Muscle of back (tissue), 11 donors: Measurements from ENCODE around the gene TMEM165. TPM values are rescaled to one million over a fixed set of nuclear protein-coding genes. Genes with fewer than 3 reads are reported as not detected.
A peak's percentile ranks its signal among the peaks of the same experiment; 100 is the strongest.

ENCODE experiments used
- DNase-seq, 3 donors: peaks; one replicate each; pipeline versions ENCODE4 v3.0.0 to v3.0.0-alpha.2; 2013
- polyA plus RNA-seq, 10 donors: library from polyadenylated mRNA; unstranded; fragments of 120-200 nt; gene quantifications; one replicate each; pipeline ENCODE4 v1.2.1, GENCODE V29; 2013; ENCODE audit not compliant: insufficient read length in 10 of 10

The TMEM165 gene
- polyA plus RNA-seq, 10 donors = 38.1 to 64.1 (median 45.9) TPM

DNA sequence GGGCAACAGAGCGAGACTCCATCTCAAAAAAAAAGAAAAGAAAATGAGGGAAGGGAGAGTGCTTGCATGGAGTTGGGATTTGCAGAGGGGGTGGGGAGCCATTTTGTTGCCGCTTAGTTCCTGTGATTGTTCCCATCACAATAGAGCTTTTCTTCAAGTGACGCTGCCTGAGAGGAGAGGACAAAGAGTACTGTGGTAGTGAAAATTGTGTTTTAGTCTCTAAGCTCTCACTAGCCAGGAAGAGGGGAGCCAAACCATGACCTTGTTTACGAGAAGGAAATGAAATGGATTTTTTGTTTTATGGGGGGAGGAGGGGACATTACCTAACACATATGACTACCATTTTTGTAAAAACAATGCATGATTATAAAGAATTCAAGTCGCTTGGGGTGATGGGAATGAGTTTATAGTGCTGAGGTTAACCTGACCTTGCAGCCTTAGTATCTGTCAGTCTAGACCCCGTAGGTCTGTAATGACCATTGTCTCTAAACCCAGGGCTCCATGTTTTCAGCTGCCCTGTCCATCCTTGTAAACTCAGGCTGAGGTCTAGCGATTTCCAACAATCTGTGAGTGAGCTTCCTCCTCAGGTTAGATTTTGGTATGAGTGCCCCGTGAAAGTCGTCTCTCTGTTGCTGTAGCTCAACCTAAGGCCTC, 30.9 kb upstream of the TMEM165 start:
- DNase-seq = no peak

DNA sequence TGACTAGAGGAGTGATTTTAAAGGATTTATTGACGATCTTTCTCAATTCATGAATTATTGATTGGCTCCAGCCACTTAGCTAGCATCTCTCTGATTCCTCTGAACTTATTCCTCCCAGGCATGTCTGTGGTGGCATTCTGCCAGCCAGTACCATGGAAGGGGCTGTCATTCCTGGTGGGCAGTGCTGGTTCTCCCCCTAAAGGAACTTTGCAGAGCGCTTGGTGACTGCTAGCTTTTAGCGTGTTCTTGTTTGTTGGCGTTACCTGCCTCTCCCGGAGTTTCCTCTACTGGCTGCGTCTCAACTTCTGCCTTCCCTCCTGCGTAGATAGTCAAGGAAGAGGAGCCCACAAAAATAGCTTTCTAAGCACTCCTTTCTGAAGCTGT, 30.4 kb upstream of the TMEM165 start:
- no peak for DNase-seq

DNA sequence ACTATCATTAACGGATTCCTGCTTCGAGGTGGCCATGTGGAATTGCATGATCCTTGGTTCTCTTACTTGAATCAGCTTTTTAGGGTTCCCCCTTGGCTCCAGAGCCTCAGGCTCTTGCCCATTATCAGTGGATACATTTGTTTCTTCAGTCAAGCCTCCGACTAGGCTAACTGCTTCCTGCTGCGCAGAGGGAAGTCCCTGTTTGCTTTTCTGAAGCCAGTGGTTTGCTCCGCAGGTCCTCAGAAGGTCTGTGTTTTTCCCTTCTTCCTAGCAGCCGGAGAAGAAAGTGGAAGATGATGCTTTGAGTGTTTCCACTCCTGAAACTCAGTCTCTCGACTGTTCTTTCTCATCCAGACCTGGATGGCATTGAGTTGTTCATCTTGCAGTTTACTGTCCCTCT, 29.1 kb upstream of the TMEM165 start:
- no peak for DNase-seq

DNA sequence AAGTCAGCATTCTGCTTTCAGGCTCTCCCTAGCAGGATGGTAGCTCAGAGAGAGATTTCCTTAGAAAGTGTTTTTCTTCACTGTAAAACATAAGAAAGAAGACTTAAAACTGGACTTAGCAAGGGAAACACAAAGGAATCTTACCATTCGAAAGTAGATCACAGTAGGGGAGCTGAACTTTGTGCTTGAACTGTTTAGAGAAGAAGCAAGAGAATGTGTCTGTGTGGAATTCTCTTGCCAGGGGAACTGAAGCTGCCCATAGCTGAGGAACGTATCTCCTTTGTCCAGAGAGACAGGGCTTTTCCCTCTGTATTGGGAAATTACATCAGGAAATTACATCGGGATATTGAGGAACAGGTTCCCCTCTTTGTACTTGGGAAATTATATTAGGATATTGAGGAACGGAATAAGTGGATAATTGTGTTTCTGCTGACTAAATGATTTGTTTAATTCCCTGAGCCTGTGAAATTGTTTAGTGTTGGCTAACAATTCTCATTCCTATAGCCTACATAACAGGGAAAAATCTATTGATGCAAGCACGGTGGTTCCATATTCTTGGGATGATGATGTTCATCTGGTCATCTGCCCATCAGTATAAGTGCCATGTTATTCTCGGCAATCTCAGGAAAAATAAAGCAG, 28.6 kb upstream of the TMEM165 start:
- no peak for DNase-seq

DNA sequence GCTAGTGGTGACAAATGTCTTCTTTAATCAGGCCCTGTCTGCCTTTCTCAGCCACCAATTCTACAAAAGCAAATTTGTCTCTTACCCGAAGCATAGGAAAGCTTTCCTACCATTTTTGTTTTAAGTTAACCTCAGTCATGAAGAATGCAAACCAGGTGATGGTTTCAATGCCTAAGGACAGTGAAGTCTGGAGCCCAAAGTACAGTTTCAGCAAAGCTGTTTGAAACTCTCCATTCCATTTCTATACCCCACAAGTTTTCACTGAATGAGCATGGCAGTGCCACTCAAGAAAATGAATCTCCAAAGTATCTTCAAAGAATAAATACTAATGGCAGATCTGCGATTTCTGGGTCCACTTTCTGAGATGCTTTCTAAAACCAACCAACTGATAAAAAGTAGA, 25.8 kb upstream of the TMEM165 start:
- no peak for DNase-seq

DNA sequence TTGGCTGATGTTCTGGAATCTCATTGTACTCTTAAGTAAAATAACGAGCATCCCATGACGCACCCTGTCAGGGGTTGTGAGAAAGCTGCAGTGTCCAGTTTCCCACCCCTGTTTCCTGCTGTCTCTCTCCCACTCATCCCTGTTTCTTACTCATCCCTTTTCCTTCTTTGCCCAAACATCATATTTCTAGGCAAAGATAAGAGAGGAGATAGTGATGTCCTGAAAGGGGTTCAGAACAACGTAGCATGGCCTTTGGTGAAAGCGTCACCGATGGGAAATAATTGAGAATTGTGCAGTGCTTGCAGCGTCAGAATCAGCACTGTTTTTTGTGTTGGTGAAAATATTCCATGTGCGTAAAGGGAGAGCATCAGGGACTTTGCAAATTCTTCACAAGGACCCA, 23.5 kb upstream of the TMEM165 start:
- DNase-seq = no peak

DNA sequence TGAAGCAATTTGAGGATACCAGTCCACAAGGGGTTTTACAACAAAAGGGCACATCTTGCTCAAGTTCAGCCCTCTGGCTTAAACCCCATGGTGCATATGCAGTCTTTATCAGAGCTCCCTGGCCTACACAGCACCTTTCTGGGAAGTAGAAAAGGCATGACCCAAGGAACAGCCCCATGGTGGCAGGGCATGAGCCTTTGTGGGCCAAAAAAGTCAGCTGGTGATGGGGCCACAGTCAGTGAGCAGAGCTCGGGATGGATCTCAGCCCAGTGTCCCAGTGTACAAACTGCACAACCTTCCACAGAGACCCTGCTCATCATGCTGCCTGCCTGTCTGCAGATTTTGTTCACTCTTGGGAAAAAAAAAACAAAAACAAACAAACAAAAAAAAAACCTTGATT, 22.3 kb upstream of the TMEM165 start:
- no peak for DNase-seq

DNA sequence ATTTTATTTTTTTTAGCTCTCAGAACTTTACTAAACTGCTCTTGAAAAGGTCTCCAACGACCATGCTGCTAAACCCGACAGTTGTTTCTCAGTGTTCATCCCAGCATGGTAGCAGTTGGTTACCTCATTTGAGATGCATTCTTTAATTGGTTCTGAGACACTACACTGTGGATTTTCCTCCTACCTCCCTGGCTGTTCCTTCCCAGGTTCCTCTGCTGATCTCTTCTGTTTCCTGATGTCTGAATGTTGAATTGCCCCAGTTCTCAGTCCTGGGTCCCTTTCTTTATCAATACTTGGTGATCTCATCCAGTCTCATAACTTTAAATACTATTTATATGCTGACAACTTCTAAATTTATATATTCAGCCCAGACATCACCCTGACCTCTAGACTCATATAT, 19.1 kb upstream of the TMEM165 start:
- no peak for DNase-seq

DNA sequence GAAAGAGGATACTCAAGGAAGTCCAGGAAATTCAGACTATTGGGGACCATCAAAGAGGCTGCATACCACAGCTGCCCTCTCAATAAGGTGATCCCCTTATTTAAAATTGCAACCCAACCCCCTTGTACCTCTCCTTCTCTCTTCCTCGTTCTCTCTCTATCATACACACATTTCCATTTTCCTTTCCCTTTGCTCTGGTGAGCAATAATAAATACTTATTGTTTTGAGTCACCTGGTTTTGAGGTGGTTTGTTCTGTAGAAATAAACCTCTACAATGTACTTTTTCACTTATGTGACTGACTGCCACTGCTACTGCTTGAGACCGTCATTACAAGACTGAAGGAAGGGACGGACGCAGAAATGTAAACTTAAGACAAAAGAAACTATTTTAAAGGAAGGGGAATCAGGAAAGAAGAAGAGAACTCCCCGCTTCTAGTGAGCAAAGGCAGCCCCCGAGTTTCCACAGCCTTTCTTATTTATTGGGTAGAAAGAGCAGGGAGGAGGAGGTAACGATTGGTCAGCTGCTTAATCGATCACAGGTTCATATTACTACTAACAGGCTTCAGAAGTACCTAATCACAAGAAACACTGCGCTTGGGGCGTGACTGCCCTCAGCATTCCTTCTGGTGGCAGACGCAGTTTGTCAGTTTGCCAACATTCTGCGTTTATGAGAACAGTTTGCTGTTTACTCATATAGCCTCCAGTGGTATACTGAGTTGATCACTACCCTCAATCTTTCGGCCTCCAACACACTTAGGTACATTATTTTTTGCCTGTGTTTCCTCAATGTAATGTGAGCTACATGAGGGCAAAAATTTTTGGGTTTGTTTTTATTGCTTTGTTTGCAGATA, 16.9 kb upstream of the TMEM165 start:
- no peak for DNase-seq

DNA sequence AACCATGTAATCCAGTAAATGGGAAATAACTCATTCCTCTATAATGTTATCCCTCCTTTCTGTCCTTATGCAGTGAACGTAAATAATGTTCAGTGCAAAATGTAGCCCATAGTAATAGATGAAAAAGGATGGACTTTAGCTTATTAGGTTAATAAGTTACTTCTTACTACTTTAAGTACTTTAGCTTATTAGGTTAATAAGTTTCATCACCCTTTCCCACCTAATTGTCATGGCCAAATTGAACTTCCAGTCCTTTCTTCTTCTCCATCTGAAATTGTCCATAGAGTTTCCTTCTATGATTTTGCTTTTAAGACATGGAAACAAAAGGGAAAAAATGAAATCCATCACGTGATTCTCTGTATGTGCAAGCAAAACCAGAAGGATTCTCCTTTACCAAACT, 15.2 kb upstream of the TMEM165 start:
- DNase-seq = no peak

DNA sequence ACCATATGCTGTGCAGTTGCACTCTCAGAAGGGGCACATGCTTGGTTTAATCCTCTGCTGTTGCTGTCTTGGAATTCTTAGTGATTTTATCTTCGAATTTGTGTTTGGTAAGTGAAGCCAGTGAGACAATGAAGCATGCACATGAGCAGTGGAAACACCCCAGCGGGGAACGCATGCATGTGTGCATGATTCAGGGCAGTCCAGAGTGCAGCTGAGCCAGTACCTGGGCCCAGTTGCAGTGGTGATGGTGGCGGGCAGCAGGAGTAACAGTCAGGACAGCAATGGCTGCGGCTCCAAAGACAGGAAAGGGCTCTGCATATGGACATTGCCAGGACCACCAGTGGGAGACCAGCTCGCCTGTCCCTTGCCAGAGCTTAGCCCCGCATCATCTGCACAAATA, 14.3 kb upstream of the TMEM165 start:
- DNase-seq = no peak

DNA sequence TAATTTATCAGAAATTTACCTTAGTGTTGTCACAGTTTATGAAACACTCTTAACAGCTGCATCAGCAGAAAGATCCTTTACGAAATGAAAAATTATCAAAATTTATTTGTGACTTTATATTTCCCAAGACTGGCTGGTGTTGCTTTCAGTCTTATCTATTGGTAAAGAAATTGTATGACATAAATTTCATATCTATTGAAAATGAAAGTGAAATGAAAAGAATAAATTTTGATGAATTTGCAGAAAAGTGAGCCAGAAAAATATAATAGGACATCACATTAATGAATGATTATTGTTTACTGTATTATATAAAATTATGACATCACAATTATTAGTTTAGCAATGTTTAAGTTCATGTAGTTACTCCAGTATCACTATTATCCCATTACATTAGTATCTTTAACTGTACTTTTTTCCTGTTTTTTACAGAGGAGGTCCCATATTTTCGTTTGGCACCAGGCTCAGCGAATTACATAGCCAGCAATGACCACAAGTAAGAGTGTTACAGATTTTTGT, 13.2 kb upstream of the TMEM165 start:
- no peak for DNase-seq

DNA sequence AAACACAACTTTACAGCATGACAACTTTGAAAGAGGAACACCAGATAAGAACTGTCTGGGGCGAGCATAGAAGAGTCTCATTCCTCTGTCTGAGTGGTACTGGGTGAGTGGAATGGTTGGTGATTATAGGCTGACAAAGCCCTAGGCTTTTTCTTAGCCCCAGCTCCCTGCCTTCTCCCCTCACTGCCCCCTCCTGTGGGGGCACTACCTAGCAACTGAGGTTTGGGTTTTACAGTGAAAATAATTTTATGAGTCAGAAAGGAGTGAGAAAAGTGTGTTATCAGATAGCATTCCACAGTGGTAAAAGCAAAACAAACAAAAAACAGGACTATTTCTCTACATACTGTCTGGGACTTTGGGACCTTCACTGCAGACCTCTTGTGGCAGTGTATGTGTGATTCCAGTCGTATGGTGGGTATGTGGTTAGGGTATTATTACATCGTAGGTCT, 10.5 kb upstream of the TMEM165 start:
- no peak for DNase-seq

DNA sequence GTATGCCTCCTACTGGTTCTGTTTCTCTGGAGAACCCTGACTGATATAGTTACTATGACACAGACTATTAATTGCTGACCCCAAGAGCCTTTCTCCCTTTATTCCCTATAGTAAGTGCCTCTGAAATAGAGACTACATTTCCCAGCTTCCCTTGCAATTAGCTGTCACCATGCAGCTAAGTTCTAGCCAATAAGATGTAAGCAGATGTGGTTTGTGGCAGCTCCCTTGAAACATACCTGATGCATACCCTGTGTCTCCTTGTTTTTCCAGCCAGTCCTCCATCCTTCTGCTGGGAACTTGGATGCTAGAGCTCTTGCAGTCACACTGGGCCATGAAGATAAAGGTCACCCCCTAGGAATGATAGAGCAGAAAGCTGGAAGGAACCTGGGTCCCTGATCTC, 9.7 kb upstream of the TMEM165 start:
- DNase-seq = no peak

DNA sequence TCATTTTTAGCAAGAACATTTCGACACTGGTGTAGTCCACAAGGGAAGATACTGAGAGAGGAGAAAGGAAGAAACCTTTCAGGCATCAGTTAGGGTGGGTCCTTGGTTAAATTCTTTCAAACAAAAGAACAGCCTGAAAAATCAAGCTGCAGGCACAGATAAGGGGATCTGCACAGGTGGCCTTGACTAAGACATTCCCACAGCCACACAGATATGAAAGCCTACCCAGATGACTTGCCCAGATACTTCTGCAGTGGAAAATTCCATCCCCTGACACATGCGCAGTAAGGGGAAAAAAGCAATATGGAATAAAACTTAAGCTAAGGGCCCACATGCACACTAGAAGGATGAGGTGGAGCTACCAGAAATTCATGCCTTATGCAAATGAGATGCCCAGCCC, 8.9 kb upstream of the TMEM165 start:
- no peak for DNase-seq

DNA sequence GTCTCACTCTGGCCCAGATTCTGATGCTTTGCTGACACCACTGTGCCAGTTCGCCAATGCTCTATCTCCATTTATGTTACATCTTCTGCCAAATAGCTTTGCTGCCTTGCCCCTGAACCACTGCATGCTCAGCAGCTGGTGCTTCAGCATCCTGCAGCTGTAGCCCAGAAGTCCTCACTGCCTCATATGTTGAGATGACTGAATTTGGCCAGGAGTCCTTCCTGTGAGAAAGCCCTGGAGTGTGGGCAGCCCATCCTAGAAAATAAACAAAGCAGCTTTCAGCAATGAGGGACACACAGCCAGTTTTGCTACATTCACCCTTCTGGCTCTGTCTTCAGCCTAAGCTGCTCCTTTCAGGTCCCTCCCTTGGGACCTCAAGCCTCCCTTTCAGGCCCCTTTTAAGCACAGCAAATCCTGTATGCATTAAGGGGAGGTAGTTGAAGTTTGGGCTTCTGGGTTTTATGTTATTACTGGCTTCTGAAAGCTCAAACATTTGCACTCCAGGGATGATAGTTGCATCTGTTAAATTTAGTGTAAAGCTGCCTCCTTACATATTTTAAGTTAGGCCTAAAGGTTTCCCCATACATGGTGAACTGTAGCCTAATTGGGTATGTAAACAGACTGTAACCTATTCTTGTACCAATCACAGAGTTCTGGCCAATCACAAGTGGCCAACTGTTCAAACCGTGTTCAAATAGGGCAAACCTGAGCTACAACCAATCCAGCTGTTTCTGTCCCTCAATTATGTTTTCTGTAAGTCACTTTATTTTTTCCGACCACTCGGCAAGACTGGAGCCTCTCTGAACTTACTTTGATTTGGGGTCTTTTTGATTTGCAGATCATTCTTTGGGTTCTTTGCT, 2.1 kb upstream of the TMEM165 start:
- no peak for DNase-seq

DNA sequence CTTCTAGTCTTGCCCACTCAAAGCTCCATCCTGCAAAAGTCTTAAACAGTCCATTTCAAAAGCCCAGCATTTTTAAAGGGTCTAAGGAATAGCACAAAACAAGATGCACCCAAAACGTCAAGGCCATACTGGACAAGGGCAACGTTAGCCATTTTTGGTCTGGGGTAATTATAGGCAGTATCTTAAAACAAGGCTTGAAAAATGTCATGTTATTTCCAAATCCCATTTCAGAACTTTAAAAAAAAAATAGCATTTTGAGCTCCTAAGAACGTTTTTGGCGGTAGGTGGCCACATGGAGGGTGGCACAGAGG, 584 bp upstream of the TMEM165 start:
- no peak for DNase-seq

DNA sequence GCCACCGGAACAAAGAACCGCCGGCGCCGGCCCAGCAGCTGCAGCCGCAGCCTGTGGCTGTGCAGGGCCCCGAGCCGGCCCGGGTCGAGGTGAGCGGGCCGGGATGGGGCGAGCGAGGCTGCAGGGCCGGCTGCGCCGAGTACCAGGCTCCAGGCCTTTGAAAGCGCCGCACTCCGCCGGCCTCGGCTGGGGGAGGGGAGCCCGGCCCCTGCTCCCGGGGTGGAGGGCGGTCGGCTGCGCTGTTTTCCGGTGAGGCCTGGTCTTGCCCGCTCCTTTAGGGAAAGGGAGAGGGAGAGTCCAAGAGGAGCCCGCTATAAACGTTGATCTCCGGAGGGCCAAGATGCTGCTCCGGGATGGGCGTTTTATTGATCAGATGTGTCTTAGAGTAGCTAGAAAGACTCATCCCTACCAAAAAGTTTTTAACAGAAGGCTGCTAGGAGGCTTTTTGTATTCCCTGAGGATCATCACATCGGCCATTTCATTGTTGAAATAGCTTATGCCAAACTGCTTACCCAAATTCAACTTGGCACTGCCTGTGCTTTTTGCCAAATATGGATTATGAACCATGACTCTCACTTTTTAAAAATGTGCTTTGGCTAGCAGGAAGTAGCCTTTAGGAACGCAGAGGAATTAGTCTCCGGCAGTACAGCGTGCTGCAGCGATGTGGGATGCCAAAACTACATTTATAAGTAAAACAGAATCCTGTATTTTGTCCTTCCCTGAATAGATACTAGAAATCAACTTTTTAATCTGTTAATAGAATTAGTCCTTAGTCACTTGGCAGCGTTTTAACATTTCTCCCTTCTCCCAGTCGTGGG, 760 bp downstream of the TMEM165 start:
- peak; percentile 41 to 90 (median 71) for DNase-seq

DNA sequence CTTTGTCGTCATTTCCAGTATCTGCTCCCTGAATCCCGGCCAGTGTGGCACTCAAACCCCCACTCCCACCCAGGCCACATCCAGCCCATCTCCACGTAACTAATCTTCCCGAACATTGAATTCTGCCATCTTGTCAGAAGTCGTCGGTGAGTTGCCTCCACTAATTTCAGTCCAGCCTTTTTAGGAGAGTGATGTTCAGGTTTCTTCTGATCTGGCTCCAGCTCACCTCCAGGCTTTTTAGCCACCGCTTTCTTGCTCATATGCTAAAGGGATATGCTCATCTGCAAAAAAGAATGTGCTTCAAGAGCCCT, 1.3 kb downstream of the TMEM165 start:
- DNase-seq = peak in 2 of 3 donors; percentile 14 to 34

DNA sequence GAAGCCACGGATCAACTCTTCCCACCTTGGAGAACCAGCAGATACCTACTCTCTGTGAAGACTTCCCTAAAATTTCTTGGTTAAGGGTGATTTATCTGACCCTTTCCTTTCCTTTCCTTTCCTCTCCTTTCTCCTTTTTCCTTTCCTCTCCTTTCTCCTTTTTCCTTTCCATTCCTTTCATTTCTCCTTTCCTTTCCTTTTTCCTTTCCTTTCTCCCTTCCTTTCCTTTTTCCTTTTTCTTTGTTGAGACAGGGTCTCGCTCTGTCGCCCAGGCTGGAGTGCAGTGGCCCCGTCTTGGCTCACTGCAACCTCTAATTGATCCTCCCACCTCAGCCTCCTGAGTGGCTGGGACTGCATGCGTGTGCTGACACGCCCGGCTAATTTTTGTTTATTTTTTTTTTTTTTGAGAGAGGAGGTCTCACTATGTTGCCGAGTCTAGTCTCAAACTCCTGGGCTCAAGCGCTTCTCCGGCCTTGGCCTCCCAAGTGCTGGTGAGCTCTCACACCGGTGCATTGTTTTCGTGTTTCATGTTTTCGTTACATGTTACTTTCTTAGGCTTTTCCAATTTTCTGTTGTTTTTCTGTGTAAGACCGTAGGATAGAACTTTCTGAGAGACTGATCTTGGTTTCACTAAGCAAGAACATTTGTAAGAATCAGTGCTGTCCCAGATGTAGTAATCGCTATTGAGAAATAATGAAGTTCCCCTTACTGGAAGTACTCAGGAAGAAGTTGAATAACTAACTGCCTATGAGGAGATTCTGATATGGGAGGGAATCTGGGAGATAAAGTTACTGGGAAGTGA, 2.0 kb downstream of the TMEM165 start:
- DNase-seq = peak in 2 of 3 donors; percentile 14 to 50
